Glutamatergic neuron (in vitro differentiated cells): ENCODE results near the gene GIPR. TPM values are rescaled to one million over a fixed set of nuclear protein-coding genes. Genes with fewer than 3 reads are reported as not detected.

Source experiments
- DNase-seq: peaks from one replicate; pipeline ENCODE4 v3.0.0; 2022
- H3K27ac Mint-ChIP-seq: one replicate; pipeline ENCODE4 v1.8.0; 2020; ENCODE audit warnings: mild to moderate bottlenecking, mixed read lengths, inconsistent platforms; ENCODE audit not compliant: unreplicated experiment
- H3K27me3 Mint-ChIP-seq: one replicate; pipeline ENCODE4 v1.8.0; 2020; ENCODE audit warnings: mild to moderate bottlenecking, moderate library complexity, mixed read lengths, inconsistent platforms; ENCODE audit not compliant: unreplicated experiment
- H3K36me3 Mint-ChIP-seq: one replicate; pipeline ENCODE4 v1.8.0; 2020; ENCODE audit warnings: mild to moderate bottlenecking, mixed read lengths, inconsistent platforms; ENCODE audit not compliant: unreplicated experiment
- H3K4me1 Mint-ChIP-seq: one replicate; pipeline ENCODE4 v1.8.0; 2020; ENCODE audit warnings: mild to moderate bottlenecking, low read depth, mixed read lengths, inconsistent platforms; ENCODE audit not compliant: unreplicated experiment
- H3K4me3 Mint-ChIP-seq: one replicate; pipeline ENCODE4 v1.8.0; 2020; ENCODE audit warnings: mild to moderate bottlenecking, mixed read lengths, inconsistent platforms; ENCODE audit not compliant: unreplicated experiment
- H3K9me3 Mint-ChIP-seq: one replicate; pipeline ENCODE4 v1.8.0; 2020; ENCODE audit warnings: mild to moderate bottlenecking, moderate library complexity, mixed read lengths, inconsistent platforms; ENCODE audit not compliant: unreplicated experiment
- total RNA-seq: library from RNA; stranded (reverse); fragmentation: NEBNext Ultra II Directional; extraction: Animal tissue kit (Norgen Biotek cat#: 25700); gene quantifications from one replicate; pipeline ENCODE4 v1.2.1, GENCODE V29; 2021; ENCODE audit not compliant: unreplicated experiment
- TF ChIP-seq, protein P1 (sequence below): fragments of 200-600 bp; sonication (generic); IDR thresholded peaks from one replicate; pipeline ENCODE4 v1.5.0; 2021; ENCODE audit not compliant: partially characterized antibody, unreplicated experiment

GIPR gene
- total RNA-seq, 1 donor from 2014 or later, result 36.4 TPM

GRCh38 chr19:45691516-45692186, 23.6 kb downstream of the GIPR start, which contains the start of gene SNRPD2:
TSS of gene SNRPD2 (minus strand) at chr19:45691953. CDS start at chr19:45691888, 65 bp downstream.
- TF ChIP-seq, protein P1, sequence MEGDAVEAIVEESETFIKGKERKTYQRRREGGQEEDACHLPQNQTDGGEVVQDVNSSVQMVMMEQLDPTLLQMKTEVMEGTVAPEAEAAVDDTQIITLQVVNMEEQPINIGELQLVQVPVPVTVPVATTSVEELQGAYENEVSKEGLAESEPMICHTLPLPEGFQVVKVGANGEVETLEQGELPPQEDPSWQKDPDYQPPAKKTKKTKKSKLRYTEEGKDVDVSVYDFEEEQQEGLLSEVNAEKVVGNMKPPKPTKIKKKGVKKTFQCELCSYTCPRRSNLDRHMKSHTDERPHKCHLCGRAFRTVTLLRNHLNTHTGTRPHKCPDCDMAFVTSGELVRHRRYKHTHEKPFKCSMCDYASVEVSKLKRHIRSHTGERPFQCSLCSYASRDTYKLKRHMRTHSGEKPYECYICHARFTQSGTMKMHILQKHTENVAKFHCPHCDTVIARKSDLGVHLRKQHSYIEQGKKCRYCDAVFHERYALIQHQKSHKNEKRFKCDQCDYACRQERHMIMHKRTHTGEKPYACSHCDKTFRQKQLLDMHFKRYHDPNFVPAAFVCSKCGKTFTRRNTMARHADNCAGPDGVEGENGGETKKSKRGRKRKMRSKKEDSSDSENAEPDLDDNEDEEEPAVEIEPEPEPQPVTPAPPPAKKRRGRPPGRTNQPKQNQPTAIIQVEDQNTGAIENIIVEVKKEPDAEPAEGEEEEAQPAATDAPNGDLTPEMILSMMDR, result no peak
- Mint-ChIP-seq H3K27ac (peak within 1 kb of the TSS; percentile 93), H3K9me3 (peaks cover 8% of the 10 kb centered on the region), H3K27me3 (peaks cover 2% of the 10 kb centered on the region), H3K4me1 (peaks cover 2% of the 10 kb centered on the region), H3K4me3 (peak within 1 kb of the TSS; percentile 99), H3K36me3 (no peaks in the 10 kb centered on the region)
- DNase-seq, result peak; percentile 95

GRCh38 chr19:45692187-45693105, 24.4 kb downstream of the GIPR start, which contains the start of gene QPCTL:
TSS of gene QPCTL (plus strand) at chr19:45692666. CDS start at chr19:45692704, 38 bp downstream.
- peak; percentile 96 for DNase-seq
- peak within 1 kb of the TSS; percentile 93 for H3K27ac Mint-ChIP-seq
- H3K4me3 Mint-ChIP-seq, result peak within 1 kb of the TSS; percentile 99
- H3K36me3 Mint-ChIP-seq, result no peaks in the 10 kb centered on the region
- TF ChIP-seq, protein P1, result no peak
- peaks cover 2% of the 10 kb centered on the region for H3K4me1 Mint-ChIP-seq
- peaks cover 7% of the 10 kb centered on the region for H3K9me3 Mint-ChIP-seq
- peaks cover 2% of the 10 kb centered on the region for H3K27me3 Mint-ChIP-seq

GRCh38 chr19:45693106-45693788, 25.2 kb downstream of the GIPR start:
- Mint-ChIP-seq H3K4me1 (peaks cover 2% of the 10 kb centered on the region), H3K9me3 (peaks cover 7% of the 10 kb centered on the region), H3K27me3 (peaks cover 4% of the 10 kb centered on the region), H3K4me3 (peak overlapping the region; percentile 99), H3K36me3 (no peaks in the 10 kb centered on the region), H3K27ac (no peak overlapping the region)
- peak; percentile 92 for DNase-seq
- TF ChIP-seq, protein P1, result peak; percentile 89

DNA sequence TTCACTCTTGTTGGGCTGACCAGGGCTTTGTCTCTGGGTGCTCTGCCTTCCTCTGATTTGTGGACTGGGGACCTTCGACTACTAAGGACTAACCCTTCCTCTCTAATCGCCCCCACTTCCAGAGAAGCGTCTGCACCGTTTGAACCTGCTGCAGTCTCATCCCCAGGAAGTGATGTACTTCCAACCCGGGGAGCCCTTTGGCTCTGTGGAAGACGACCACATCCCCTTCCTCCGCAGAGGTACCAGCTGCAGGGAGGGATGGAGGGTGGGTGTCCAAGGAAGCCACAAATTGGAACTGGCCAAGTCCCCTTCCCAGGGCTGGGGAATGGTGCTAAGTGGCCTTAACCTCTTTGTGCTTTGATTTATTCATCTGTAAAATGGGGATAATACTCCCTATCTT, 33.7 kb downstream of the GIPR start:
- TF ChIP-seq, protein P1, result no peak
- H3K27ac Mint-ChIP-seq, result no peak overlapping the region
- no peak for DNase-seq
- H3K27me3 Mint-ChIP-seq, result peaks cover 4% of the 10 kb centered on the region
- H3K4me1 Mint-ChIP-seq, result no peaks in the 10 kb centered on the region
- no peaks in the 10 kb centered on the region for H3K36me3 Mint-ChIP-seq
- H3K4me3 Mint-ChIP-seq, result no peak overlapping the region
- H3K9me3 Mint-ChIP-seq, result no peaks in the 10 kb centered on the region
